A673 (cell line): ENCODE measurements around the gene SYTL4. TPM values are rescaled to one million over a fixed set of nuclear protein-coding genes. Genes with fewer than 3 reads are reported as not detected.

Experiments
- BruUV-seq: library from RNA; stranded (reverse); fragments of 400-500 nt; replicated peaks from 2 replicates; lab custom pipeline; 2021; lab: Mats Ljungman, UMichigan
- CTCF ChIA-PET: fragments of 300-600 bp; sonication (Branson Sonifier 250); formaldehyde crosslinking; loops from one replicate; lab custom pipeline; 2022; ENCODE audit warnings: antibody characterized with exemption; lab: Charles Lee
- POLR2A ChIA-PET: fragments of 300-600 bp; sonication (Branson Sonifier 250); formaldehyde crosslinking; loops from one replicate; lab custom pipeline; 2022; ENCODE audit warnings: antibody characterized with exemption; ENCODE audit not compliant: low non-redundant PET; lab: Charles Lee
- DNase-seq: peaks from one replicate; pipeline ENCODE4 v3.0.0-alpha.2; 2015; ENCODE audit warnings: low spot score
- H3K27ac ChIP-seq: fragments of 200-600 bp; sonication (generic); 2 replicates; pipeline ENCODE4 v1.5.1; 2016; ENCODE audit warnings: mixed run types, low read depth, mild to moderate bottlenecking, mixed read lengths, antibody characterized with exemption, low read length; ENCODE audit not compliant: poor library complexity, severe bottlenecking
- H3K27me3 ChIP-seq: fragments of 200-600 bp; sonication (generic); replicated peaks from 2 replicates; pipeline ENCODE4 v1.6.1; 2017; ENCODE audit warnings: mixed run types, low read depth, mild to moderate bottlenecking, mixed read lengths, antibody characterized with exemption, low read length; ENCODE audit not compliant: insufficient read depth, poor library complexity
- H3K36me3 ChIP-seq: fragments of 200-600 bp; sonication (generic); 2 replicates; pipeline ENCODE4 v1.6.1; 2016; ENCODE audit warnings: mixed run types, mild to moderate bottlenecking, mixed read lengths, antibody characterized with exemption, low read length; ENCODE audit not compliant: insufficient read depth, poor library complexity, severe bottlenecking
- H3K4me1 ChIP-seq: fragments of 200-600 bp; sonication (generic); 2 replicates; pipeline ENCODE4 v1.6.1; 2017; ENCODE audit warnings: mixed run types, mild to moderate bottlenecking, mixed read lengths, antibody characterized with exemption, low read length; ENCODE audit not compliant: insufficient read depth, poor library complexity, severe bottlenecking
- H3K4me3 ChIP-seq: fragments of 200-600 bp; sonication (generic); 2 replicates; pipeline ENCODE4 v1.5.1; 2016; ENCODE audit warnings: low read depth, mixed run types, mild to moderate bottlenecking, mixed read lengths, low read length; ENCODE audit not compliant: poor library complexity, severe bottlenecking
- H3K9me3 ChIP-seq: fragments of 200-600 bp; sonication (generic); 2 replicates; pipeline ENCODE4 v1.6.1; 2016; ENCODE audit warnings: mixed run types, low read depth, mild to moderate bottlenecking, mixed read lengths, antibody characterized with exemption, low read length; ENCODE audit not compliant: poor library complexity, severe bottlenecking
- CTCF ChIP-seq: fragments of 300-800, 200-600 bp; sonication (generic); conservative IDR thresholded peaks from 2 replicates; pipeline ENCODE4 v1.5.1; 2017; ENCODE audit warnings: low read depth, mild to moderate bottlenecking, antibody characterized with exemption, low read length, moderate library complexity, mixed read lengths
- EZH2 ChIP-seq: fragments of 200-600 bp; sonication (generic); IDR thresholded peaks from 2 replicates; pipeline ENCODE4 v1.6.1; 2017; ENCODE audit warnings: borderline replicate concordance, low read depth, mild to moderate bottlenecking, mixed read lengths, antibody characterized with exemption, low read length; ENCODE audit not compliant: poor library complexity, severe bottlenecking
- intact Hi-C: fragments of 100-400 bp; cut with micrococcal nuclease; formaldehyde crosslinking; loops from one replicate; pipeline ENCODE4 v1.10.0; 2022; ENCODE audit not compliant: unreplicated experiment
- total RNA-seq: library from RNA; stranded (reverse); gene quantifications from 2 replicates; pipeline ENCODE4 v1.2.3, GENCODE V29; 2021

SYTL4 gene
- total RNA-seq, 1 experiment from 2014 or later: 2.3 TPM

GRCh38 chrX:100625985-100626491 is 105.9 kb downstream of the SYTL4 start:
- CTCF ChIA-PET: no interaction called here
- H3K27ac ChIP-seq: no peak overlapping the region

More at GRCh38 chrX:100625985-100626491, 105.9 kb downstream of the SYTL4 start:
- Histone ChIP-seq H3K9me3 (no peaks in the 10 kb centered on the region), H3K4me1 (no peaks in the 10 kb centered on the region), H3K36me3 (no peaks in the 10 kb centered on the region), H3K4me3 (no peak overlapping the region), H3K27me3 (no peaks in the 10 kb centered on the region)
- BruUV-seq: no TSS peak
- no peak for DNase-seq
- POLR2A ChIA-PET: no interaction called here
- intact Hi-C loops: no loop called here
- TF ChIP-seq CTCF (no peak), EZH2 (no peak)

Other genes with a start within 250 kb of the SYTL4 start
- gene TNMD, start 147.2 kb downstream of the SYTL4 start, total RNA-seq: not detected in 2 replicates
- 39.4 and 40.2 TPM in 2 replicates for gene TSPAN6, start 95.3 kb downstream of the SYTL4 start, total RNA-seq
- 8.8 and 12.3 TPM in 2 replicates for gene SRPX2, start 87.9 kb downstream of the SYTL4 start, total RNA-seq
- gene CSTF2, start 88.3 kb upstream of the SYTL4 start, total RNA-seq: 39.2 and 41.3 TPM in 2 replicates
- not detected in 2 replicates for gene NOX1, start 142.2 kb upstream of the SYTL4 start, total RNA-seq
- gene XKRX, start 196.8 kb upstream of the SYTL4 start, total RNA-seq: not detected in 2 replicates
- gene ARL13A, start 237.6 kb upstream of the SYTL4 start, total RNA-seq: not detected in 2 replicates